ENCODE data around the gene MORN1. TPM values are rescaled to one million over a fixed set of nuclear protein-coding genes. Genes with fewer than 3 reads are reported as not detected.
A peak's percentile ranks its signal among the peaks of the same experiment; 100 is the strongest.

The MORN1 gene
- total and polyA plus RNA-seq, 10 donors: 1.9 to 13.5 (median 6.9) TPM

DNA sequence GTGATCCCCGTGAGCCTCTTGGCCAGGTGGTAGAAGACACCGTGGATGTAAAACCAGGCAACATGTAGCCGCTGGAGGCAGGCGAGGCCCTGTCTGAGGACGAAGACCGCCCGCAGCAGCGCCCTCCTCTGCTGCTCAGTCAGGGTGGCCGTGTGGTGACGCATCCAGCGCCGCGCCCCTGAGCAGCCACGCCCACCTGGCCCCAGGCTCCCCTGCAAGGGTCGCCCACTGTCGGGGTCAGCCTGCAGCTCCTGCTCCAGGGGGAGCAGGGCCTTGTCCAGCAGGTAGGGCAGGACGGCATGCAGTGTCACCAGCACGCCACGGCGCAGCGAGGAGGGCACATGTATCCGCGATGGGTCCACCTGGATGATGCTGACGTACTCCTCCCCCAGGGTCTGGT lies 17.1 kb upstream of the MORN1 start:
- no peaks in the 10 kb centered on the region for H3K9me3 ChIP-seq
- peaks cover 12 to 63% (median 29%) of the 10 kb centered on the region in 6 donors for H3K4me1 ChIP-seq
- DNase-seq: no peak
- no peak for TF ChIP-seq POLR2A (IDR thresholded peaks at IDR 0.05)
- TF ChIP-seq POLR2AphosphoS5 (IDR thresholded peaks at IDR 0.05): peak in 2 of 3 donors; percentile 5 to 30
- intact Hi-C loops (cut with DNase I; ENCODE audit: low total_unique reads): no loop called here
- no peak overlapping the region for H3K27ac ChIP-seq
- H3K4me3 ChIP-seq: no peak overlapping the region
- H3K36me3 ChIP-seq: peaks cover 0 to 69% (median 56%) of the 10 kb centered on the region in 6 donors
- no peaks in the 10 kb centered on the region for H3K27me3 ChIP-seq (replicated peaks in 1 of 7)
- 93 to 97% (median 94%) methylated on average over 13 to 24 of the region's 24 CpGs for WGBS, 5 donors

DNA sequence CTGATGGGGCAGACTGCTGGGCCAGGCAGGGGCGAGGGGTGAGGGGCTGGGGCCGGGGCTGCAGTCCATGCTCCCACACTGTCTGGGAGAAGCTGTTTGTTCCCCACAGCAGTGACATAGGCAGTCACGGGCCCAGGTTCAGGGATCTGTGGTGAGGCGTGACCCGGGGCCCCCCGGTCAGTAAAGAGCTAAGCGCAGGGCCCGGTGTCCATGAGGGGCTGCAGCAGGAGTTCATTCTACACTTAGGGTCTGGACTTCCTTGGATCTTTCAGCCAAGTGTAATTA lies 16.6 kb upstream of the MORN1 start:
- no peaks in the 10 kb centered on the region for H3K9me3 ChIP-seq
- H3K27ac ChIP-seq: no peak overlapping the region
- H3K4me1 ChIP-seq: peaks cover 8 to 57% (median 24%) of the 10 kb centered on the region in 6 donors
- 94 to 98% (median 97%) methylated on average over 5 to 8 of the region's 8 CpGs for WGBS, 5 donors
- no peak overlapping the region for H3K4me3 ChIP-seq
- no peak for DNase-seq
- H3K36me3 ChIP-seq: peaks cover 0 to 74% (median 61%) of the 10 kb centered on the region in 6 donors
- intact Hi-C loops (cut with DNase I; ENCODE audit: low total_unique reads): no loop called here
- H3K27me3 ChIP-seq (replicated peaks in 1 of 7): no peaks in the 10 kb centered on the region
- TF ChIP-seq POLR2A (IDR thresholded peaks at IDR 0.05) (no peak), POLR2AphosphoS5 (IDR thresholded peaks at IDR 0.05) (no peak)
- TF ChIP-seq, protein P1, sequence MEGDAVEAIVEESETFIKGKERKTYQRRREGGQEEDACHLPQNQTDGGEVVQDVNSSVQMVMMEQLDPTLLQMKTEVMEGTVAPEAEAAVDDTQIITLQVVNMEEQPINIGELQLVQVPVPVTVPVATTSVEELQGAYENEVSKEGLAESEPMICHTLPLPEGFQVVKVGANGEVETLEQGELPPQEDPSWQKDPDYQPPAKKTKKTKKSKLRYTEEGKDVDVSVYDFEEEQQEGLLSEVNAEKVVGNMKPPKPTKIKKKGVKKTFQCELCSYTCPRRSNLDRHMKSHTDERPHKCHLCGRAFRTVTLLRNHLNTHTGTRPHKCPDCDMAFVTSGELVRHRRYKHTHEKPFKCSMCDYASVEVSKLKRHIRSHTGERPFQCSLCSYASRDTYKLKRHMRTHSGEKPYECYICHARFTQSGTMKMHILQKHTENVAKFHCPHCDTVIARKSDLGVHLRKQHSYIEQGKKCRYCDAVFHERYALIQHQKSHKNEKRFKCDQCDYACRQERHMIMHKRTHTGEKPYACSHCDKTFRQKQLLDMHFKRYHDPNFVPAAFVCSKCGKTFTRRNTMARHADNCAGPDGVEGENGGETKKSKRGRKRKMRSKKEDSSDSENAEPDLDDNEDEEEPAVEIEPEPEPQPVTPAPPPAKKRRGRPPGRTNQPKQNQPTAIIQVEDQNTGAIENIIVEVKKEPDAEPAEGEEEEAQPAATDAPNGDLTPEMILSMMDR (IDR thresholded peaks at IDR 0.05 in 8 of 11, conservative IDR thresholded peaks at IDR 0.05 in 3 of 11): no peak

DNA sequence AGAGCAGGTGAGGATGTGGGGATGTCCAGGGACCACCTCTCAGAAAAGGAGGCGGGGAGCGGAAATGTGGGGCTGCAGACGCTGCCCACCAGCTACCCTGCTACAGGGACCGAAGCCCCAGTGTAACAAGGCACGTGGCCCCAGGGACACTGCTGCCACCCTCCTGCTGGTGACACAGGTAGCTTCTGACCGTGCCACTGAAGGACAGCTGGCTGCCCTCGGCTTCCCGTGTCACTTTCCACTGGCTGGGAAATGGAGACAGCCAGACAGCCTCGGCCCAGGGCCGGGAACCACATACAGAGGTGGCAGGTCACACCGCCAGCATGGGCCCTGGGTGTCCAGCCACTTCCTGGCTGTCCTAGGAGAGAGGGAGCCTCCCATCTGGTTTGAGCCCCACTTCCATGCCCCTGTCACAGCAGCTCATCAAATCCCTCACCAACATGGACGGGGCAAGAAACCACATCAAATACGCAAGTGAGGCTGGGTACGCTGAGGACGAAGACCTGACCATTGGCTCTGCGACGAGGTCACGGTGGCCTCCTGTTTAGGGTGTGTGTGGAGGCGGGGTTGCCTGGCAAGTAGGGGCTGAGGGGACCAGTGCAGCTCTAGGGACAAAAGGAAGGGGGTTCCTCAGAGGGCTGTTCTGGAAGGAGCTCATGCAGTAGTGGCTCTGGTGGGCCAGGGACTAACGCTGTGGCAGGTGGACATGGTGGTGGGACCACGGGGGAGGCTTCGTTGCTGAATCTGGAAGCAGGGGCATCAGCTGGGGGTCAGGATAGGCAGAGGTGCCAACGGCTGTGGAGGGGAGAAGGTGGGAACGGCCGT lies 16.0 kb upstream of the MORN1 start:
- no peak overlapping the region for H3K4me3 ChIP-seq
- no peaks in the 10 kb centered on the region for H3K9me3 ChIP-seq
- H3K27me3 ChIP-seq (replicated peaks in 1 of 7): no peaks in the 10 kb centered on the region
- H3K36me3 ChIP-seq: peaks cover 0 to 80% (median 67%) of the 10 kb centered on the region in 6 donors
- peak overlapping the region in 2 of 8 donors; percentile 7 to 67 for H3K27ac ChIP-seq
- DNase-seq: no peak
- 77 to 90% (median 86%) methylated on average over 20 to 25 of the region's 25 CpGs for WGBS, 5 donors
- intact Hi-C loops (cut with DNase I; ENCODE audit: low total_unique reads): no loop called here
- H3K4me1 ChIP-seq: peaks cover 8 to 55% (median 24%) of the 10 kb centered on the region in 6 donors
- no peak for TF ChIP-seq POLR2A (IDR thresholded peaks at IDR 0.05)
- TF ChIP-seq POLR2AphosphoS5 (IDR thresholded peaks at IDR 0.05): peak in 1 of 3 donors; percentile 11

DNA sequence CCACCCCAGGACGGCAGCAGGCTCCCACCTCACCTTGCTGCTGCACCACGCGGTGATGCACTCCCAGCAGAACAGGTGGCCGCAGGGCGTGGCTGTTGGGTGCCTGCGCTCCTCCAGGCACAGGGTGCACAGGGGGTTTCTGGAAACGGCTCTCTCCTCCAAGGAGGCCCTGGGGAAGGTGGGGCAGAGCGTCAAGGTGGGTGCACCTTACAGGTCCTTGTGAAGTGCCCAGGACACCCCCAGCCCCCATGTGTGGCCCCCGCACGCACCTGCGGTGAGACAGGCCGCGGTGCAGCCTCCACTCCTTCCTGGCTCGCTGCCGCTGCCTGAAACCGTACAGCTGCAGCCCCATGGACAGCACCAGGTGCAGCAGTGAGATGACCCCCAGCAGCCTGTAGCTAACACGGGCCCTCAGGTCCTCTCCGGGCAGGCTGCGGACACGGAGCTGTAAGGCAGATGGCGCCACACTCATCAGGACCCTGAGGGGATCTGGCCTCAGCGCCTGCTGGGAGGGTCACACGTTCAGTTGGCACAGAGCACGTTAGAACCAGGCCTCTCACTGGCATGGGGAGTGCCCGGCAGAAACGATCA lies 15.2 kb upstream of the MORN1 start:
- Histone ChIP-seq H3K9me3 (no peaks in the 10 kb centered on the region), H3K27ac (peak overlapping the region in 2 of 8 donors; percentile 7 to 67), H3K36me3 (peaks cover 0 to 88% (median 75%) of the 10 kb centered on the region in 6 donors), H3K27me3 (replicated peaks in 1 of 7) (no peaks in the 10 kb centered on the region), H3K4me1 (peaks cover 3 to 50% (median 19%) of the 10 kb centered on the region in 6 donors), H3K4me3 (no peak overlapping the region)
- WGBS, 5 donors: 89 to 93% (median 92%) methylated on average over 13 to 26 of the region's 26 CpGs
- DNase-seq: no peak
- intact Hi-C loops (cut with DNase I; ENCODE audit: low total_unique reads): no loop called here
- peak in 2 of 3 donors; percentile 33 to 59 for TF ChIP-seq POLR2AphosphoS5 (IDR thresholded peaks at IDR 0.05)
- TF ChIP-seq POLR2A (IDR thresholded peaks at IDR 0.05): no peak

DNA sequence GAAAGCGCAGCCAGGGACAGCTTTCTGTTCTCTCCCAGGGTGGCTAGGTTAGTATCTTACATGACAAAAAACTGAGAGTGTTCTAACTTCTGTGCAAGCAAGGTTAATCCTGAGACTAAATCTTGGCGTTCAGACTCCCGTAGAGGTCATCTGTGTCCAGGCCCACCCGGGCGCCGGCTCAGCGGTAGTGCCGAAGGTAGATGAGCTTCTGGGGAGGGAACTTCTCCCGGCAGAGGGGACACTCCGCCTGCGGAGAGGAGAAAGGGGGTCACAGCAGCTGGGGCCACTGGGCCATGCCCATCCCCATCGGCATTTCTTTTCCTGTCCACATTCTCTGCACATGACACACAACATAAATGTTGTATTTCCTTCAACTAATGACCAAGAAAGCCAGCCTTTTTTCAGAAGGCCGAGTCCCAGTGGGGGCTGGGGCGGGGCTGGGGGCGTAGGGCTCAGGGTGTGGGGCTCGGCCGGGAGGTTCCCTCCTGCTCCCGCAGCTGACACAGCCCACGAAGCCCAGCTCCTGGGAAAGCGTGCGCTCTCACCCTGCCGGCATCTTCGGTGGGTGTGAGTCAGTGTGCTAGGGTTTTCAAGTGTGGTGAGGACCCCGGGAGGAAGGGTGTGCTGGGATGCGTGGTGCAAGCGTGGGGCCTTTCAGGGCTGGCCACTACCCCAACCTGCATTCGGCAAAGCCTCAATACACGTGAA lies 14.4 kb upstream of the MORN1 start:
- Histone ChIP-seq H3K27me3 (replicated peaks in 1 of 7) (no peaks in the 10 kb centered on the region), H3K36me3 (peaks cover 0 to 96% (median 80%) of the 10 kb centered on the region in 6 donors), H3K27ac (peak overlapping the region in 6 of 8 donors; percentile 25 to 67 (median 40)), H3K4me1 (peaks cover 0 to 45% (median 14%) of the 10 kb centered on the region in 6 donors), H3K9me3 (no peaks in the 10 kb centered on the region), H3K4me3 (no peak overlapping the region)
- intact Hi-C loops (cut with DNase I; ENCODE audit: low total_unique reads): no loop called here
- TF ChIP-seq, protein P1 (IDR thresholded peaks at IDR 0.05 in 8 of 11, conservative IDR thresholded peaks at IDR 0.05 in 3 of 11): no peak
- TF ChIP-seq POLR2AphosphoS5 (IDR thresholded peaks at IDR 0.05) (no peak), POLR2A (IDR thresholded peaks at IDR 0.05) (no peak)
- WGBS, 5 donors: 80 to 87% (median 83%) methylated on average over 23 to 28 of the region's 28 CpGs
- no peak for DNase-seq
